ENCODE measurements around the gene TRIM67. TPM values are rescaled to one million over a fixed set of nuclear protein-coding genes. Genes with fewer than 3 reads are reported as not detected.

The TRIM67 gene
- total and polyA plus RNA-seq, 9 of the 15 experiments (the other 6 are each of a cell fraction or from before 2014, with no cell fraction given) = 0.04 to 0.60 (median 0.31) TPM

- TF ChIP-seq DLX4 (CRISPR knock-in tag; IDR thresholded peaks at IDR 0.05) (no peak), PBX2 (CRISPR knock-in tag; IDR thresholded peaks at IDR 0.05; ENCODE audit: low read depth) (no peak), PBX2 (tag; conservative IDR thresholded peaks at IDR 0.05; ENCODE audit: low read depth) (no peak), SMARCB1 (IDR thresholded peaks at IDR 0.05; ENCODE audit: insufficient read length, low read depth) (no peak), ZNF830 (CRISPR knock-in tag; IDR thresholded peaks at IDR 0.05) (no peak), TFAP4 (CRISPR knock-in tag; IDR thresholded peaks at IDR 0.05; ENCODE audit: borderline replicate concordance) (peak; percentile 32; the same call in 1 of the 2 replicates), TSC22D4 (tag; IDR thresholded peaks at IDR 0.05) (no peak), LARP7 (IDR thresholded peaks at IDR 0.05) (no peak), JUNB (CRISPR knock-in tag; conservative IDR thresholded peaks at IDR 0.05) (no peak), PRMT5 (CRISPR knock-in tag; IDR thresholded peaks at IDR 0.05) (no peak), ZNF449 (CRISPR knock-in tag; IDR thresholded peaks at IDR 0.05) (no peak), PTTG1 (tag; IDR thresholded peaks at IDR 0.05; ENCODE audit: low read depth) (no peak), SMC3 (conservative IDR thresholded peaks at IDR 0.05; ENCODE audit: insufficient read depth, low read depth, low read length) (no peak), ZNF764 (CRISPR knock-in tag; IDR thresholded peaks at IDR 0.05; ENCODE audit: low read depth) (no peak), EZH2 (IDR thresholded peaks at IDR 0.05; ENCODE audit: borderline replicate concordance, low read depth, low read length) (no peak), HINFP (tag; conservative IDR thresholded peaks at IDR 0.05; ENCODE audit: low read depth) (no peak), BHLHE40 (IDR thresholded peaks at IDR 0.05; ENCODE audit: low read length) (no peak), USF1 (CRISPR knock-in tag; IDR thresholded peaks at IDR 0.05) (0 out of 2 replicates have a peak, but pooled peaks have one; percentile 13)
Observed at GRCh38 chr1:231201375-231201978, 39.6 kb downstream of the TRIM67 start (continued).

Data from K562 (cell line).